GM12892 (cell line): Measurements from ENCODE around the gene MAGEA12.
"Not testable (repeated sequence)": the region's sequence is repeated elsewhere in the genome, so short reads cannot be mapped to it uniquely, and the experiment has no call there.

Source experiments
- POLR2A ChIP-seq: IDR thresholded peaks from 2 replicates; pipeline ENCODE4 v1.6.1; 2011; ENCODE audit warnings: low read depth, low read length, control low read depth
- POLR2AphosphoS5 ChIP-seq: IDR thresholded peaks from 2 replicates; pipeline ENCODE4 v1.6.1; 2011; ENCODE audit warnings: low read depth, low read length, control low read depth
- TAF1 ChIP-seq: IDR thresholded peaks from 2 replicates; pipeline ENCODE4 v1.6.1; 2011; ENCODE audit warnings: low read depth, mild to moderate bottlenecking, control low read depth, low read length, borderline replicate concordance

GRCh38 chrX:152787062-152787461 is 53.5 kb downstream of the MAGEA12 start:
- not testable (repeated sequence) for TF ChIP-seq POLR2A, TAF1, POLR2AphosphoS5
